Keratinocyte (primary cell): ENCODE measurements around the gene ZNF132.

Source experiments
- EZH2 ChIP-seq: IDR thresholded peaks from one replicate; pipeline ENCODE4 v1.6.1; 2012; ENCODE audit warnings: inconsistent platforms, mild to moderate bottlenecking, low read length, moderate library complexity
- TF ChIP-seq, protein P1 (sequence below), 3 experiments: IDR thresholded peaks in 1 of 3; conservative IDR thresholded peaks in 1 of 3; optimal IDR thresholded peaks in 1 of 3; 2 replicates in 2 of 3; 3 replicates in 1 of 3; pipeline versions ENCODE3 to v1.5.1; 2011; ENCODE audit warnings: low read length in 3 of 3, mild to moderate bottlenecking in 3 of 3, moderate library complexity in 2 of 3, control low read depth in 1 of 3, inconsistent platforms in 1 of 3; ENCODE audit not compliant: insufficient read depth in 2 of 3; ENCODE audit errors: extremely low read depth in 1 of 3

DNA sequence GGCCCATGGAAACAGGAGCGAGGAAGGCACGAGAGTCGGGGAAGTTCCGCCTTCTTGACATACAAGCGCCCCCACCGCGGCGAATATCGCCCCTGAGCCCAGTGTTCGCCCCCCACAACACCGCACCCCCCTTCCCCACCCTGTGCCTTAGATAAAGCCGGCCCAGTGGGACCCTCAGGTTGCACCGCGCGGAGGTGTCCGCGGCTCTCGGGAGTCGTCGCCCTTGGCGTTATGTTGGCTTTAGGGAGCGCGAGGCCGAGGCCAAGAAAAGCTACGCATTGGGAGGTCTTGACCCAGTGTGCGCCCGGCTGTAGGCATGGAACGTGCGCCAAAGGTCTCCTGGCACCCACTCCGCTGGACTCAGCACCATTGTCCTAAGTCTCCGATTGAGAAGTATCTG is 603 bp upstream of the ZNF132 start:
- TF ChIP-seq, protein P1, sequence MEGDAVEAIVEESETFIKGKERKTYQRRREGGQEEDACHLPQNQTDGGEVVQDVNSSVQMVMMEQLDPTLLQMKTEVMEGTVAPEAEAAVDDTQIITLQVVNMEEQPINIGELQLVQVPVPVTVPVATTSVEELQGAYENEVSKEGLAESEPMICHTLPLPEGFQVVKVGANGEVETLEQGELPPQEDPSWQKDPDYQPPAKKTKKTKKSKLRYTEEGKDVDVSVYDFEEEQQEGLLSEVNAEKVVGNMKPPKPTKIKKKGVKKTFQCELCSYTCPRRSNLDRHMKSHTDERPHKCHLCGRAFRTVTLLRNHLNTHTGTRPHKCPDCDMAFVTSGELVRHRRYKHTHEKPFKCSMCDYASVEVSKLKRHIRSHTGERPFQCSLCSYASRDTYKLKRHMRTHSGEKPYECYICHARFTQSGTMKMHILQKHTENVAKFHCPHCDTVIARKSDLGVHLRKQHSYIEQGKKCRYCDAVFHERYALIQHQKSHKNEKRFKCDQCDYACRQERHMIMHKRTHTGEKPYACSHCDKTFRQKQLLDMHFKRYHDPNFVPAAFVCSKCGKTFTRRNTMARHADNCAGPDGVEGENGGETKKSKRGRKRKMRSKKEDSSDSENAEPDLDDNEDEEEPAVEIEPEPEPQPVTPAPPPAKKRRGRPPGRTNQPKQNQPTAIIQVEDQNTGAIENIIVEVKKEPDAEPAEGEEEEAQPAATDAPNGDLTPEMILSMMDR (optimal IDR thresholded peaks at IDR 0.05 in 1 of 3, IDR thresholded peaks at IDR 0.05 in 1 of 3, conservative IDR thresholded peaks at IDR 0.05 in 1 of 3; ENCODE audit: extremely low read depth in 1 of 3, insufficient read depth in 2 of 3, low read length in 3 of 3): no peak
- no peak for TF ChIP-seq EZH2
